Astrocyte of the cerebellum (primary cell): Measurements from ENCODE around the gene LRRC3.

Source experiments
- DNase-seq: peaks from one replicate; pipeline ENCODE4 v3.0.0-alpha.2; 2011; ENCODE audit warnings: low read depth
- H3K4me3 ChIP-seq: 2 replicates; pipeline ENCODE4 v1.5.1; 2011; ENCODE audit warnings: mild to moderate bottlenecking, low read depth, low read length, moderate library complexity
- in situ Hi-C: cut with HindIII; loops from 2 replicates; pipeline ENCODE4 v1.10.0; 2017; ENCODE audit warnings: low sequenced_read_pairs
- TF ChIP-seq, protein P1 (sequence below): IDR thresholded peaks from 2 replicates; pipeline ENCODE4 v1.5.1; 2012; ENCODE audit warnings: low read length, low read depth, moderate library complexity, mild to moderate bottlenecking; ENCODE audit errors: missing control alignments

The LRRC3 gene

DNA sequence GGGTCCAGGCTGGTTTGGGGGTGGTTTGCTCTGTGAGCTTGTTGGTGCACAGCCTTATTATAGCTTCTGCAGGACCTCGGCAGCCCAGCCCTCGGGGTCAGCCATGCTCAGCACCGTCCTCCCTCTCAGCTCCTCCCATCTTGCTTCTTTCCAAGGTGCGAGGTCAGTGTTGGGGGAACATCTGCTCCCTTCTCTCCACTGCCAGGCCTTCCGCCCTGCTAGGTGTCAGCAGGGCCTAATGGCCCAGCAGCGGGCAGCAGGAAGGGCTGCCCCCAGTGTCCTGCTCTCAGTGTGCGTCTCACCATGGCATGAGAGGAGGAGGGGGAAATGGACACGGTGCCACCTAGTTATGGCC is 36.5 kb upstream of the LRRC3 start:
- in situ Hi-C loops: no loop called here
- no peak for DNase-seq
- TF ChIP-seq, protein P1, sequence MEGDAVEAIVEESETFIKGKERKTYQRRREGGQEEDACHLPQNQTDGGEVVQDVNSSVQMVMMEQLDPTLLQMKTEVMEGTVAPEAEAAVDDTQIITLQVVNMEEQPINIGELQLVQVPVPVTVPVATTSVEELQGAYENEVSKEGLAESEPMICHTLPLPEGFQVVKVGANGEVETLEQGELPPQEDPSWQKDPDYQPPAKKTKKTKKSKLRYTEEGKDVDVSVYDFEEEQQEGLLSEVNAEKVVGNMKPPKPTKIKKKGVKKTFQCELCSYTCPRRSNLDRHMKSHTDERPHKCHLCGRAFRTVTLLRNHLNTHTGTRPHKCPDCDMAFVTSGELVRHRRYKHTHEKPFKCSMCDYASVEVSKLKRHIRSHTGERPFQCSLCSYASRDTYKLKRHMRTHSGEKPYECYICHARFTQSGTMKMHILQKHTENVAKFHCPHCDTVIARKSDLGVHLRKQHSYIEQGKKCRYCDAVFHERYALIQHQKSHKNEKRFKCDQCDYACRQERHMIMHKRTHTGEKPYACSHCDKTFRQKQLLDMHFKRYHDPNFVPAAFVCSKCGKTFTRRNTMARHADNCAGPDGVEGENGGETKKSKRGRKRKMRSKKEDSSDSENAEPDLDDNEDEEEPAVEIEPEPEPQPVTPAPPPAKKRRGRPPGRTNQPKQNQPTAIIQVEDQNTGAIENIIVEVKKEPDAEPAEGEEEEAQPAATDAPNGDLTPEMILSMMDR: no peak
- no peak overlapping the region for H3K4me3 ChIP-seq

DNA sequence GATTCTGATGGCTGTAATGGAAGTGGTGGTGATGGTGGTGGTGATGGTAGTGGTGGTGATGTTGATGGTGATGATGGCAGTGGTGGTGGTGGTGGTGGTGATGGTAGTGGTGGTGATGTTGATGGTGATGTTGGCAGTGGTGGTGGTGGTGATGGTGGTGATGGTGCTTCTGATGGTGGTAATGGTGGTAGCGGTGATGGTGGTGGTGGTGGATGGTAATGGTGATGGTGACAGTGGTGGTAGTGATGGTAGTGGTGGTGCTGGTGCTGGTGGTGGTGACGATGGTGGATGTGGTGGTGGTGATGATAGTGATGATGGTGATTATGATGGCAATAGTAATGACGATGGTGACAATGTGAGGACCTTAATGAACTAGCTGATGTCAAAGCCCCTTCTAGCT is 35.6 kb upstream of the LRRC3 start:
- no peak overlapping the region for H3K4me3 ChIP-seq
- no peak for DNase-seq

DNA sequence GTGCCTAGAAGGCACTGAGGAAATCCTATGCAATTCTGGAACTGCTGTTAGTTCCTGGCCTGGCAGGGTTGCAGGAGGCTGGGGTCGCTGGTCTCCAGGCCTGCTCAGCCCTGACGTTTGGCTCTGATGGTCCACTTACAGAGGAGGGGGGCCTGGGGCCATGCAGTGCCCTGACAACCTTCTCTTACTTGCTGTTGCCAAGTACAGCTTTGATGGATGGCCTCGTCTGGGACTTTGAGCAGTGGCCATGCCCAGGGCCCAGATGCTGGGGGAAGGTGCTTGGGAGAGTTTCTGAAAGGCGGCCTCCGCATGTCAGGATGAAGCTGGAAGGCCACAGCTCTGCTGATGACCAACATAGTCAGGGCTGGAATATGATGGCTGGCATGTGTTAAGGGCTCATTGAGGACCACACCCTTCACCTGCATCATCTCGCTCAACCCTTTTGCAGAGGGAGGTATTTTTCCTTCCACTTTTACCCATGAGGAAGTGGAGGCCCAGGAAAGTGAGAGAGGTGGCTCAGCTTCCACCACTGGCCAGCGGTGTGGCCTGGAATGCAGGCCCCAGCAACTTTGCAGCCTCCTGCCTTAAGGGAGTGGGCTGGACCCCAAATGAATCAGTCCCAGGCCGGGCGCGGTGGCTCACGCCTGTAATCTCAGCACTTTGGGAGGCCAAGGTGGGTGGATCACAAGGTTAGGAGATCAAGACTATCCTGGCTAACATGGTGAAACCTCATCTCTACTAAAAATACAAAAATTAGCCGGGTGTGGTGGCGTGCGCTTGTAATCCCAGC is 34.7 kb upstream of the LRRC3 start:
- in situ Hi-C loops: no loop called here
- TF ChIP-seq, protein P1: no peak
- no peak for DNase-seq
- no peak overlapping the region for H3K4me3 ChIP-seq

More for the DNA sequence above, 35.6 kb upstream of the LRRC3 start:
- in situ Hi-C loops: no loop called here
- TF ChIP-seq, protein P1: no peak

DNA sequence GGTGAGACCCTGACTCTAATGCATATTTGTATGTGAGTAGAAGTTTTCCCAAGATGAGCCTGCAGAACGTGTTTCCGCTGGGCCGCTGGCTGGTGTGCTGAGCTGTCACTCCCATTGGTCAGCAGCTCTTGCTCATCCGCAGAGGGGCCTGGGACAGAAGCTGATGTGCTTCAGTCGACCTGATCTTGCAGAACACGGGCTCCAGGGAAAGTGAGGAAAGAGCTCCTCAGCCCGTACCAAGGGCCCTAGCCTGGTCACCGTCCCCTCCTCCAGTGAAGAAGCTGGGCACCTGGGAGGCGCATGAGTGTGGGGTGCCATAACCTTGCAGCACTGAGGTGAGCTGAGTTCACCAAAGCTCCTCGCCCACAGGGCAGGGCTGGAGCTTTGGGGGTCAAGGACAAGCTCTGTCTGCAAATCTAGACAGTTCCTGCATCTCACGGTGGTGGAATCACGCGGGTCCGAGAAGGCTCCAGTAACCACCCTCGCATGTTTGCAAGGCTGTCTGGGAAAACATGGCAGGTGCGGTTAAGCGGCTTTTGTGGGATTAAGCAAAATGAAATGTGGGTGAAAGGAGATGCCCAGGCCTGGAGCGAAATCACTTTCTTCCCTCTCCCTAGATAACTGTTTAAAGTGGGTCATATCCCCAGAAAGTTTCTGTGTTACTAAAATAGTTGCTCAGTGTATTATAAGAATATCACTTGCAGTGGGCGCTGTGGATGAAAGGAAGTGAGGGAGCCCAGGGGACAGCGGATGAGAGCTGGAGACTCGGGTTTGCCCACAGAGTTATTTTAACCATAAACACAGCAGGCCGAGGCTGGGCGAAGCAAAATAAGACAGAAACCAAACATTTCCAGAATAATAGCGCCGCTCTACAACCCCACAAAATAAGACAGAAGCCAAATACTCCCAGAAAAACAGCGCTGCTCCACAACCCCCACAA is 33.1 kb upstream of the LRRC3 start:
- in situ Hi-C loops: no loop called here
- no peak overlapping the region for H3K4me3 ChIP-seq
- TF ChIP-seq, protein P1: no peak
- DNase-seq: no peak

DNA sequence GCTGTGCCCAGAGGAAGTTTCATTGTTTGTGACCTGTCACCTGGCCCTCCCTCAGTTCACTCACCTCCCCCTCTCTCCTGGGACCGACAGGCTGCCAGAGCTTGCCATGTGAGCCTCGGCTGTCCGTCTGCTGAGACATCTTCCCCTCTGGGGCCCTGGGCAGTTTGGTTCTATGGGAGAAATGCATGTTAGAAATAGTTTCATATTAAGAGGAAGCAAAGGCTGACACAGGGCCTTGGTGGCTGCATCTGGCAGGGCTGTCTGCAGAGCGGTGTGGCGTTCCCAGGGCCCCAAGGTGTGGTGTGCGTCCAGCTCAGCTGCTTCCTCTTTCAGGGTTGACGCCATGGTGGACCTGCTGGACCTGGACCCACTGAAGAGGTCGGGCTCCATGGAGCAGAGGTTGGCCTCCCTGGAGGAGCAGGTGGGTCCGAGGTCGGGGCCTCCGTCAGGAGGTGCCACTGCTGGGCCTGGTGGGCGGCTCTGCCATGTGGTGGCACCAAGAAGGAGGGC is 31.9 kb upstream of the LRRC3 start:
- H3K4me3 ChIP-seq: no peak overlapping the region
- TF ChIP-seq, protein P1: no peak
- in situ Hi-C loops: no loop called here
- DNase-seq: no peak

DNA sequence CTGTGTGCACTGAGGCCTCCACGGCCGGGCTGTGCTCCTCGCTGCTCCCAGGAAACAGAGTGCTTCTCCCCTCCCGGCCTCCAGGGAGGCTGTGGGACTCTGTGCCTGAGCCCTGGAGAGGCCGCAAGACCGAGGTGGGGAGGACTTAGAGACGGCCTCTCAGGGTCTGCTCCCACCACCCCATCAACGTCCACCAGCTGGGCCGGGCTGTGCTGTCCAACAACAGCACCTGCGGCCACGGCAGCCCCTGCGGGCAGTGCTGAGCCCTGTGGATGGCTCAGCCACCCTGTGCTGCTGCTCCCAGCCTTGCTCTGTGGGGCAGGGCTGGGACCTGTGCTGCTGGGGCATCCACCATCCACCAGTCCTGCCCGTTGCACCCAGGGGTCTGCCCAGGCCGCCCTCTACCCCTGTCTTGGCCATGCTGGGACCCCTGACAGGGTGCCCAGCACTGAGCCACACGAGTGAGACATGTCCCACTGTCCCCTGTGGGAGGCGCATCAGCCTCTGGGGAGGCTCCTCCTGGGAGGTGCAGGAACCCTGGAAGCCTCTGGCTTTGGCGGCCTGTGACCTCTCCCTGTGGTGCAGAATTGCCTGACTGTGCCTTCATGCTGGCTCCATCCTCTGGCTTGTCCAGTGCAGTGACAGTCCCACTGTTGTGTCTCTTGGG is 31.2 kb upstream of the LRRC3 start:
- in situ Hi-C loops: no loop called here

More for the DNA sequence above, 31.2 kb upstream of the LRRC3 start:
- DNase-seq: no peak
- no peak overlapping the region for H3K4me3 ChIP-seq
- TF ChIP-seq, protein P1: no peak
